Esophagus squamous epithelium (tissue), 4 donors: ENCODE results near the gene TDO2.

ENCODE experiments used
- CTCF ChIP-seq, 6 experiments: fragments of 450-650 bp in 4 of 6; fragments of 200-600 bp in 2 of 6; sonication (generic) in 2 of 6; IDR thresholded peaks; one replicate each; pipeline ENCODE4 v1.5.1; 2016 to 2019; ENCODE audit warnings: antibody characterized with exemption in 6 of 6, mild to moderate bottlenecking in 4 of 6, moderate library complexity in 4 of 6
- POLR2A ChIP-seq, 4 donors: fragments of 450-650 bp; IDR thresholded peaks; one replicate each; pipeline ENCODE4 v1.6.1; 2017; ENCODE audit warnings: antibody characterized with exemption in 4 of 4, mild to moderate bottlenecking in 4 of 4, moderate library complexity in 3 of 4

GRCh38 chr4:155901013-155901412 is 2.5 kb upstream of the TDO2 start:
- TF ChIP-seq POLR2A (IDR thresholded peaks at IDR 0.05), result no peak
- no peak for TF ChIP-seq CTCF (IDR thresholded peaks at IDR 0.05)
